Measurements from ENCODE around the gene SLC35F1. TPM values are rescaled to one million over a fixed set of nuclear protein-coding genes. Genes with fewer than 3 reads are reported as not detected.

Gene SLC35F1
- not detected in 2 replicates for total RNA-seq

DNA sequence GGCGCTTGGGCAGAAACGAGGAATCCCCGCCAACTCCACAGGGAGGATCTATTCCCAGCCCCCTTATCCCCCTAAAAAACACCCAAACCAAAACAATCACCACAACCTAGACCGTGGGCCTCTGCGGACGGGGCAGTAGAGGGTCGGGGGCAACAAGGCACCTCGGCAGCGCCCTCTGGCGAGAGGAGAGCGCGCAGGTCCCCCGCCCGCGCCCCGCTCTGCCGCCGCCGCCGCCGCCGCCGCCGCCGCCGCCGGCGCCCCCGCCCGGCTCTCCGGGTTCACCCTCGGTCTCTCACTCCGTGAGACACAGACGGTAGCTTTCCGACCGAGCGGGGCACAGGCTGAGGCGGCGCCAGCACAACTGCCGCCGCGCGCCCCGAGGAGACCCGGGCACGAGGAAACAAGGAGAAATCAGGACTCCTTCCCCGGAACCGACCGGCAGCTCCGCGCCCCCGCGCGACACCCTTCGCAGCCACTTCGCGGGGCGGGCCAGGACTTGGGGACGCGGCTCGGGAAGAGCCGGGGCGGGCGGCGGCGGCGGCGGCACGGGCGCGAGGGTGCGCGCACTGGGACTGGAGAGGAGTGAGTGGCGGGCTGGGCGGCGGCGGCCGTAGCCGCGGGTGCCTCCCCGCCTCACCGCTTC lies at the start of gene SLC35F1:
TSS of gene SLC35F1 (plus strand) at position 307 of the 643 bp plus-strand sequence.

Other genes with a start within 250 kb of the SLC35F1 start
- gene NUS1, start 231.8 kb upstream of the SLC35F1 start, total RNA-seq: 14.2 and 17.9 TPM in 2 replicates

All from tracheal epithelial cell (primary cell).